Measurements from ENCODE around the gene FNDC5.

The FNDC5 gene

DNA sequence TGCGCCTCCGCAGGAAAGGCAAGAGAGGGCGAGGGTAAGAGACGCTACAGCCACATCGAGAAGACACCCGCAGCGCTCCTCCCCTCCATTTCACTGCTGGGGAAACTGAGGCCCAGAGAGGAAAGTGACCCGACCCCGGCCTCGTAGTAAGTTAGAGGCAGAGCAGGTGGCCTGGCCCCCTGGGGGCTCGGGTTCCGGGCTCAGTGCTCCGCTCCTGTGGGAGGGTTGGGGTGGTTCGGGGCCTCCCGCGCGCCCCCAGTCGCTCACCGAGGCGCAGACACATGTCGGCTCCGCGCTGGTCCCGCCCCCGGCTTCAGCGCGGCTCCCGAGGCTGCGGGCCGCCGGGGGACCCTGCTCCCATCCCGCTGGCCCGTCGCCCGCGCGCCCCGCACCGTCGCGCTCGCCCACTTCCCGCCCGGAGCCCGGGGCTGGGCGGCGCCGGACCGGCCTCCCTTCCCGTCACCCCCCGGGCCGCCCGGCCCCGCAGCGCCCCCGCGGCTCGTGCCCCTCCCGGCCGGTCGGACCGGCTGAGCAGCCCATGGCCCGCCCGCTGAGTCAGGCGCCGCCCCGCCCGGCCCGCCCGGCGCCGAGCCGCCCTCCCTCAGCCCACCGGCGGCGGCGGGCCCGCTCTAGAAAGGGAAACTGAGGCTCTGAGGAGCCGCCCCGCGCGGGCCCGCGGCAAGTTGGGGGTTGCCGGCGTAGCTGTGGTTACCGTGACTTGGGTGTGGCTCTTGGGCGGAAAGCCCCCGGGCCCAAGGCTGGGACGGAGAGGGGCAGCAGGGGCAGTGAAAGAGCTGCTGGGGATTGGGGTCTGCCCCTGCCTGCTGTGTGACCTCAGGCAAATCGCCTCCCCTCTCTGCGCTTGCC lies 30.5 kb upstream of the FNDC5 start, which contains the start of gene TMEM54:
Gene TMEM54, minus strand, starts transcription at position 434 of the 867 bp plus-strand sequence. Its CDS starts 151 bp downstream, at position 283.
- H3K9ac ChIP-seq (ENCODE audit: low read depth, low read length) = no peak within 1 kb of the TSS
- no peak for ATAC-seq (ENCODE audit: insufficient read depth, low read depth)

DNA sequence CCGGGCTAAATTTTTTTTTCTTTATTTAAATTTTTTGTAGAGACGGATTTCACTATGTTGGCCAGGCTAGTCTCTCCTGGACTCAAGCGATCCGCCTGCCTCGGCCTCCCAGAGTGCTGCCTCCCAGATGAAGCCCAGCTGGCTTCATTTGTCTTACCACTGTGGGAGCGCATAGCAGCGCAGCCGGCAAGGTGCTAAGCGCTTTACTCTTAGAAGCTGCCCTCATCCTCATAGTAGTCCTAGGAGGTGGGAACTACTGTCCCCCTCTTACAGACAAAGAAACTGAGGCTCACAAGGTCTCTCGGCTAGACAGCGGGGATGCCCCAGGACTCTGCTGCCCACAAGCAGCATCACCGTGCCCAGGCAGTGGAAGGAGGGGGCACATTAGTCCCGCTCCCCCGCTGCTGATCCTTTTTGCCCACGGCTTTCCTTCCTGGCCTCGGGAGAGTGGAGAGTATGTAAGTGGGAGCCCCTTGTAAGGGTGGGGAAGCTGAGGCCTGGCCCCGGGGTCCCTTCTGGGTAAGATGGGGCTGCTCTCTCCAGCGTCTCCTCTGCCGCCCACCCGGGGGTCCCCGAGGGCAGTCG lies 29.8 kb upstream of the FNDC5 start:
- no peaks in the 10 kb centered on the region for H4K20me1 ChIP-seq (ENCODE audit: insufficient read depth, low read length)
- no peak overlapping the region for H2AFZ ChIP-seq (ENCODE audit: low read depth, low read length)
- TF ChIP-seq EZH2 (IDR thresholded peaks at IDR 0.05; ENCODE audit: borderline replicate concordance, low read depth, low read length, severe bottlenecking) = no peak
- TF ChIP-seq, protein P1, sequence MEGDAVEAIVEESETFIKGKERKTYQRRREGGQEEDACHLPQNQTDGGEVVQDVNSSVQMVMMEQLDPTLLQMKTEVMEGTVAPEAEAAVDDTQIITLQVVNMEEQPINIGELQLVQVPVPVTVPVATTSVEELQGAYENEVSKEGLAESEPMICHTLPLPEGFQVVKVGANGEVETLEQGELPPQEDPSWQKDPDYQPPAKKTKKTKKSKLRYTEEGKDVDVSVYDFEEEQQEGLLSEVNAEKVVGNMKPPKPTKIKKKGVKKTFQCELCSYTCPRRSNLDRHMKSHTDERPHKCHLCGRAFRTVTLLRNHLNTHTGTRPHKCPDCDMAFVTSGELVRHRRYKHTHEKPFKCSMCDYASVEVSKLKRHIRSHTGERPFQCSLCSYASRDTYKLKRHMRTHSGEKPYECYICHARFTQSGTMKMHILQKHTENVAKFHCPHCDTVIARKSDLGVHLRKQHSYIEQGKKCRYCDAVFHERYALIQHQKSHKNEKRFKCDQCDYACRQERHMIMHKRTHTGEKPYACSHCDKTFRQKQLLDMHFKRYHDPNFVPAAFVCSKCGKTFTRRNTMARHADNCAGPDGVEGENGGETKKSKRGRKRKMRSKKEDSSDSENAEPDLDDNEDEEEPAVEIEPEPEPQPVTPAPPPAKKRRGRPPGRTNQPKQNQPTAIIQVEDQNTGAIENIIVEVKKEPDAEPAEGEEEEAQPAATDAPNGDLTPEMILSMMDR (IDR thresholded peaks at IDR 0.05; ENCODE audit: borderline replicate concordance, extremely low read depth, low read length, poor library complexity, severe bottlenecking) = no peak
- H3K27ac ChIP-seq (ENCODE audit: low read length) = no peak overlapping the region
- no peaks in the 10 kb centered on the region for H3K9me3 ChIP-seq (ENCODE audit: insufficient read depth, low read length, severe bottlenecking)
- H3K36me3 ChIP-seq (ENCODE audit: insufficient read depth, low read length) = no peaks in the 10 kb centered on the region
- DNase-seq = no peak
- H3K4me2 ChIP-seq (ENCODE audit: insufficient read depth, low read length) = no peak overlapping the region
- no peak for ATAC-seq (ENCODE audit: insufficient read depth, low read depth)
- H3K9ac ChIP-seq (ENCODE audit: low read depth, low read length) = no peak overlapping the region
- no peak overlapping the region for H3K4me3 ChIP-seq (ENCODE audit: low read depth in 1 of 2, low read length in 2 of 2)
- H3K79me2 ChIP-seq (ENCODE audit: insufficient read depth, low read length) = no peaks in the 10 kb centered on the region
- no peaks in the 10 kb centered on the region for H3K4me1 ChIP-seq (ENCODE audit: insufficient read depth, low read length)
- H3K27me3 ChIP-seq (ENCODE audit: insufficient read depth, low read length, poor library complexity) = no peaks in the 10 kb centered on the region

More for the DNA sequence above, 30.5 kb upstream of the FNDC5 start, which contains the start of gene TMEM54:
- Histone ChIP-seq H3K9me3 (ENCODE audit: insufficient read depth, low read length, severe bottlenecking) (no peaks in the 10 kb centered on the region), H3K4me3 (ENCODE audit: low read depth in 1 of 2, low read length in 2 of 2) (no peak within 1 kb of the TSS), H3K36me3 (ENCODE audit: insufficient read depth, low read length) (no peaks in the 10 kb centered on the region), H3K27ac (ENCODE audit: low read length) (no peak within 1 kb of the TSS), H3K27me3 (ENCODE audit: insufficient read depth, low read length, poor library complexity) (no peaks in the 10 kb centered on the region), H3K79me2 (ENCODE audit: insufficient read depth, low read length) (no peaks in the 10 kb centered on the region), H3K4me2 (ENCODE audit: insufficient read depth, low read length) (no peak within 1 kb of the TSS), H3K4me1 (ENCODE audit: insufficient read depth, low read length) (no peaks in the 10 kb centered on the region), H2AFZ (ENCODE audit: low read depth, low read length) (no peak within 1 kb of the TSS), H4K20me1 (ENCODE audit: insufficient read depth, low read length) (no peaks in the 10 kb centered on the region)
- DNase-seq = no peak
- TF ChIP-seq, protein P1 (IDR thresholded peaks at IDR 0.05; ENCODE audit: borderline replicate concordance, extremely low read depth, low read length, poor library complexity, severe bottlenecking) = no peak
- TF ChIP-seq EZH2 (IDR thresholded peaks at IDR 0.05; ENCODE audit: borderline replicate concordance, low read depth, low read length, severe bottlenecking) = no peak

DNA sequence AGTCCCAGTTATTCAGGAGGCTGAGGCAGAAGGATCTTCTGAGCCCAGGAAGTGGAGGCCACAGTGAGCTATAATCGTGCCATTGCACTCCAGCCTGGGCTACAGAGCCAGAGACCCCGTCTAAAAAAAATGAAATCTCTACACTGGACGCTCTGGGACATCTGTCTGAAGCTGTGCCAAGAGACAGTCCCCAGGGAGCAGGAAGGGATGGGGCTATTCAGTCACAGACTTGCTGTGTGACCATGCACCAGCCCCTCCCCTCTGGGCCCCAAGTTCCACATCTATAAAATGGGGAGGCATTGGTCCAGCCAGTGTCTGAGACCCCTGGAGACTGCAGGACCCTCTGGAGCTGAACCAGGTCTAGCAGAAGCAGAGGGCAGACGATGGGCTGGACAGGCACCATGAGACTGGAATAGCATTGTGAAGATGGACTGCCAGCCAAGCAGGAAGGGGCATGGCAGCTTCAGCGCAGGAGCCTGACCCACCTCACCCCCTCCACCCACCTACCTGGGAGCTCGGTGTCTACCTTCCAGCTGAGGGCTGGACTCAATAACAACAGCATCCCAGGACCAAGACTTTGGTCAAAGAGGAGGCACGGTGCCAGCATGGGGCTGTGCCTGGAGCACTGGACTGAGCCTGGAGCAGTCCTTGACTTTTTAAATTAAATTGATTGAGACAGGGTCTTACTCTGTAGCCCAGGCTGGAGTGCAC lies 29.0 kb upstream of the FNDC5 start:
- Histone ChIP-seq H3K4me1 (ENCODE audit: insufficient read depth, low read length) (no peaks in the 10 kb centered on the region), H3K27ac (ENCODE audit: low read length) (no peak overlapping the region), H3K4me2 (ENCODE audit: insufficient read depth, low read length) (no peak overlapping the region), H3K4me3 (ENCODE audit: low read depth in 1 of 2, low read length in 2 of 2) (no peak overlapping the region), H3K79me2 (ENCODE audit: insufficient read depth, low read length) (no peaks in the 10 kb centered on the region), H3K9me3 (ENCODE audit: insufficient read depth, low read length, severe bottlenecking) (no peaks in the 10 kb centered on the region), H3K27me3 (ENCODE audit: insufficient read depth, low read length, poor library complexity) (no peaks in the 10 kb centered on the region), H3K36me3 (ENCODE audit: insufficient read depth, low read length) (no peaks in the 10 kb centered on the region), H4K20me1 (ENCODE audit: insufficient read depth, low read length) (no peaks in the 10 kb centered on the region), H3K9ac (ENCODE audit: low read depth, low read length) (no peak overlapping the region), H2AFZ (ENCODE audit: low read depth, low read length) (no peak overlapping the region)
- TF ChIP-seq, protein P1 (IDR thresholded peaks at IDR 0.05; ENCODE audit: borderline replicate concordance, extremely low read depth, low read length, poor library complexity, severe bottlenecking) = no peak
- no peak for TF ChIP-seq EZH2 (IDR thresholded peaks at IDR 0.05; ENCODE audit: borderline replicate concordance, low read depth, low read length, severe bottlenecking)
- DNase-seq = no peak
- ATAC-seq (ENCODE audit: insufficient read depth, low read depth) = no peak

Data from DND-41 (cell line).